T47D (cell line): Measurements from ENCODE around the gene BCOR.

Experiments
- DNase-seq, 2 experiments: peaks; one replicate each; pipeline versions ENCODE4 v3.0.0 to v3.0.0-alpha.2; 2011 to 2012; ENCODE audit warnings: low read depth in 1 of 2, low spot score in 1 of 2
- JUND ChIP-seq: IDR thresholded peaks from 2 replicates; pipeline ENCODE4 v1.6.1; 2012; ENCODE audit warnings: low read depth
- in situ Hi-C: cut with HindIII; loops from 2 replicates; pipeline ENCODE4 v1.10.0; 2016; ENCODE audit warnings: low sequenced_read_pairs, low pct_unique_long_range_greater_than_20kb

Gene BCOR

GRCh38 chrX:40099055-40099958 is 1.5 kb upstream of the BCOR start:
- DNase-seq: peak in 1 of 2 experiments; percentile 65
- TF ChIP-seq JUND: no peak
- in situ Hi-C loops: no loop called here

DNA sequence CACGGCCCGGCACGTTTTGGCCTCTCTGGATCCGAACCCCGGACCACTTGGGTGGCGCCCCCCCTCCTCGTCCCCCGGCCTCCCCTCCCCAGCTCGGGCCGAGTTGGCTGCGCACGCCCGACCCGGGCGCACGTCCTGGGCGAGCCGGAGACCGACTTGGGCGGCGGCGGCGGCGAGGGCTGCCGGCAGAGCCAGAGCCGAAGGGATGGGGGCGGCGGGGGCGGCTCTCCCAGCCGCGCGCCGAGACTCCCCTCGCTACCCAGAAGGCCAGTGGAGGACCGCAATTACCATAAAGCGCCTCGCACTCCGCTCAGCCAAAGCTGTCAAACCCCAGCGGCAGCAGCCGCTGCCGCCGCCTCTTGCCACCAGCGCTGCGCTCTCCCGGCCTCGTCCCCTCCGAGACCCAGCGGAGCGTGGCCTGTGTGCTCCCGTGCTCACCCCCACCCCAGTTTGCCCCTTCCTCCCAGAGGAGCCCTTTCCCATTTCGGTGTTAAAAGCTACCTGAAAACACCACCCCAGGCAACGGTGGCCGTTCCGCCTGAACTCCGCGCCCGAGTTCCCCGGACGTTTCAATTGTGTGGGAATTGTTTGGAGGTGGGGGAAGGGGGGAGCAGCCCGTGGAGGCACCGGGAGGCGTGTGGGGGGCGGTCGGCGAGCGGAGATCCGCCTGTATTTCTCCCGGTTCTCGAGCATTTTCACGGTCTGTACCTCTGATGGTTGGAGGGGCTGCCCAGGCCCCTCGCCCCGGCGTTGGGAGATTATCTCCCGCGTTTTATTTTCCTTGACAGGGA is 701 bp upstream of the BCOR start:
- peak in 1 of 2 experiments; percentile 78 for DNase-seq
- in situ Hi-C loops: no loop called here
- no peak for TF ChIP-seq JUND

- no peak for TF ChIP-seq JUND
- DNase-seq: no peak
- in situ Hi-C loops: no loop called here
Measured at GRCh38 chrX:40097141-40097503, 636 bp downstream of the BCOR start.

- no peak for TF ChIP-seq JUND
- DNase-seq: peak in 1 of 2 experiments; percentile 46
- in situ Hi-C loops: no loop called here
Measured at GRCh38 chrX:40096395-40097091, 1.2 kb downstream of the BCOR start.

- no peak for TF ChIP-seq JUND
- in situ Hi-C loops: no loop called here
- peak in 1 of 2 experiments; percentile 35 for DNase-seq
Measured at GRCh38 chrX:40095583-40096394, 2.0 kb downstream of the BCOR start.

GRCh38 chrX:40094900-40095582 is 2.7 kb downstream of the BCOR start:
- in situ Hi-C loops: no loop called here
- no peak for DNase-seq
- TF ChIP-seq JUND: no peak

GRCh38 chrX:40094041-40094899 is 3.5 kb downstream of the BCOR start:
- DNase-seq: peak in 1 of 2 experiments; percentile 66
- in situ Hi-C loops: no loop called here
- no peak for TF ChIP-seq JUND

DNA sequence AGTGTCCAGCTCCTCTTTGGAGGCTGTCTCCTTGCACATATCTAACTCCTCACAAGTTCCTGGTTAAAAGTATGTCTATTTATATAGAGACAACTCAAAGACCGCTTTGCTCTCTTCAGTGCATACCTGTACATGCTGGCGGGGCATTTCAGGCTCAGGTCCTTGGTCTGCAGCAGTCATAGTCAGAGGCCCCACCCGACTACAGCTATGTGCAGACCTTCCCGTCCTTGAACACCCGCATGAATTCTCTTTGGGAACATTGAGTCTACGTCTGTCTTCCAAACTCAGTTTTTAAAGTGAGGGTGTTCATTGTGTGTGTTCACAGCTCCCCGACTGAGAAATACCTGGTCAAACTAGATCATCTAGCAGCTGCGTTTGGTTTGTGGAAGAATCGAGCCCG is 4.2 kb downstream of the BCOR start:
- no peak for DNase-seq
- TF ChIP-seq JUND: no peak
- in situ Hi-C loops: no loop called here

- peak in 1 of 2 experiments; percentile 38 for DNase-seq
- in situ Hi-C loops: no loop called here
- TF ChIP-seq JUND: no peak
Measured at GRCh38 chrX:40092808-40093435, 4.8 kb downstream of the BCOR start.

- in situ Hi-C loops: no loop called here
- TF ChIP-seq JUND: no peak
- DNase-seq: no peak
Measured at GRCh38 chrX:40091691-40092421, 5.9 kb downstream of the BCOR start.
